Smooth muscle cell (in vitro differentiated cells): ENCODE results near the gene ABCB8. TPM values are rescaled to one million over a fixed set of nuclear protein-coding genes. Genes with fewer than 3 reads are reported as not detected.

ENCODE experiments used
- DNase-seq: peaks from one replicate; lab custom pipeline; 2025; ENCODE audit not compliant: unreplicated experiment; lab: John Stamatoyannopoulos, UW
- H2AFZ ChIP-seq: fragments of 200-600 bp; sonication (generic); 2 replicates; pipeline ENCODE4 v1.6.0; 2016; ENCODE audit warnings: antibody characterized with exemption, low read depth, mild to moderate bottlenecking
- H3F3A ChIP-seq: fragments of 200-600 bp; sonication (generic); 2 replicates; pipeline ENCODE4 v1.6.0; 2017; ENCODE audit warnings: antibody characterized with exemption, low read depth
- H3K27ac ChIP-seq: fragments of 200-600 bp; sonication (generic); 2 replicates; pipeline ENCODE4 v1.5.1; 2016; ENCODE audit warnings: low read depth, mild to moderate bottlenecking
- H3K27me3 ChIP-seq: fragments of 200-600 bp; sonication (generic); 2 replicates; pipeline ENCODE4 v1.6.1; 2016; ENCODE audit warnings: low read depth, mild to moderate bottlenecking
- H3K36me3 ChIP-seq: fragments of 200-600 bp; sonication (generic); 2 replicates; pipeline ENCODE4 v1.5.1; 2016; ENCODE audit warnings: low read depth
- H3K4me1 ChIP-seq: fragments of 200-600 bp; sonication (generic); 2 replicates; pipeline ENCODE4 v1.5.1; 2016; ENCODE audit warnings: low read depth
- H3K4me2 ChIP-seq: fragments of 200-600 bp; sonication (generic); 2 replicates; pipeline ENCODE4 v1.6.0; 2016; ENCODE audit warnings: mild to moderate bottlenecking
- H3K4me3 ChIP-seq: fragments of 200-600 bp; sonication (generic); 2 replicates; pipeline ENCODE4 v1.5.1; 2016; ENCODE audit warnings: mild to moderate bottlenecking
- H3K79me2 ChIP-seq: fragments of 200-600 bp; sonication (generic); 2 replicates; pipeline ENCODE4 v1.6.0; 2016; ENCODE audit warnings: low read depth, mild to moderate bottlenecking
- H3K9ac ChIP-seq: fragments of 200-600 bp; sonication (generic); 2 replicates; pipeline ENCODE4 v1.6.0; 2016; ENCODE audit warnings: low read depth
- H3K9me3 ChIP-seq: fragments of 200-600 bp; sonication (generic); replicated peaks from 2 replicates; pipeline ENCODE4 v1.5.1; 2016; ENCODE audit warnings: low read depth
- H4K20me1 ChIP-seq: fragments of 200-600 bp; sonication (generic); 2 replicates; pipeline ENCODE4 v1.6.0; 2016; ENCODE audit warnings: low read depth
- CTCF ChIP-seq: fragments of 200-600 bp; sonication (generic); IDR thresholded peaks from 2 replicates; pipeline ENCODE4 v1.5.1; 2017; ENCODE audit warnings: borderline replicate concordance, mild to moderate bottlenecking, antibody characterized with exemption; ENCODE audit not compliant: insufficient read depth, poor library complexity, severe bottlenecking
- WGBS: methylation state at CpG from one replicate; pipeline ENCODE4 v1.1.7; 2016; ENCODE audit warnings: low lambda C conversion rate; 5-methylcytosine and 5-hydroxymethylcytosine counted together
- polyA plus RNA-seq: library from polyadenylated mRNA; unstranded; fragments of >200 nt; fragmentation: Nextera tagmentation; extraction: Ambion mirVana; gene quantifications from 2 replicates; pipeline ENCODE4 v1.2.1, GENCODE V29; 2016
- total RNA-seq: library from RNA; depleted of rRNA; stranded (reverse); fragments of >200 nt; gene quantifications from 2 replicates; pipeline ENCODE4 v1.2.3, GENCODE V29; 2014

ABCB8 gene
- total and polyA plus RNA-seq, 2 experiments from 2014 or later: 23.4 to 24.2 TPM

DNA sequence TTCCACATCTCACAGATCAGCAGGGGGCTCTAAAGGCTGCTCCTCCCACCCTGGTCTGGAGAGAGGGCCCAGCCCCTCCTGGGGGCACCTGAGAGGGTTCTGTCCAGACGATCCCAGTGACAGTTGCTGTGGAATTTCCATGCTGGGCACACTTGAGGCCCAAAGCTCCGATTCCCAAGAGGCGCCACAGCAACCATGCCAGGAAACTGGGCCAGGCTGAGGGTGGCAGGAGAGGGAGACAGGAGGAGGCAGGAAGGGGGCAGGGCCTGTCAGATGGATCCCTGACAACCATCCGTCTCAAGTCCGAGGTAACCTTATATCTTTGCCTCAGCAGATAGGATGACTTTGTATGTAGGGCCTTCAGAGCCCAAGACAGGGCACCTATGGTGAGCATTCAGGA is 41.7 kb upstream of the ABCB8 start:
- WGBS: 77% methylated on average over 5 of the region's 5 CpGs
- no peak overlapping the region for H2AFZ ChIP-seq
- TF ChIP-seq CTCF: no peak
- no peaks in the 10 kb centered on the region for H4K20me1 ChIP-seq
- no peaks in the 10 kb centered on the region for H3K79me2 ChIP-seq
- H3F3A ChIP-seq: peaks cover 5% of the 10 kb centered on the region
- no peaks in the 10 kb centered on the region for H3K4me1 ChIP-seq
- H3K27me3 ChIP-seq: peaks cover 1% of the 10 kb centered on the region
- no peak overlapping the region for H3K27ac ChIP-seq
- H3K9ac ChIP-seq: no peak overlapping the region
- H3K9me3 ChIP-seq: no peaks in the 10 kb centered on the region
- no peak overlapping the region for H3K4me2 ChIP-seq
- H3K4me3 ChIP-seq: no peak overlapping the region
- no peak for DNase-seq
- no peaks in the 10 kb centered on the region for H3K36me3 ChIP-seq

DNA sequence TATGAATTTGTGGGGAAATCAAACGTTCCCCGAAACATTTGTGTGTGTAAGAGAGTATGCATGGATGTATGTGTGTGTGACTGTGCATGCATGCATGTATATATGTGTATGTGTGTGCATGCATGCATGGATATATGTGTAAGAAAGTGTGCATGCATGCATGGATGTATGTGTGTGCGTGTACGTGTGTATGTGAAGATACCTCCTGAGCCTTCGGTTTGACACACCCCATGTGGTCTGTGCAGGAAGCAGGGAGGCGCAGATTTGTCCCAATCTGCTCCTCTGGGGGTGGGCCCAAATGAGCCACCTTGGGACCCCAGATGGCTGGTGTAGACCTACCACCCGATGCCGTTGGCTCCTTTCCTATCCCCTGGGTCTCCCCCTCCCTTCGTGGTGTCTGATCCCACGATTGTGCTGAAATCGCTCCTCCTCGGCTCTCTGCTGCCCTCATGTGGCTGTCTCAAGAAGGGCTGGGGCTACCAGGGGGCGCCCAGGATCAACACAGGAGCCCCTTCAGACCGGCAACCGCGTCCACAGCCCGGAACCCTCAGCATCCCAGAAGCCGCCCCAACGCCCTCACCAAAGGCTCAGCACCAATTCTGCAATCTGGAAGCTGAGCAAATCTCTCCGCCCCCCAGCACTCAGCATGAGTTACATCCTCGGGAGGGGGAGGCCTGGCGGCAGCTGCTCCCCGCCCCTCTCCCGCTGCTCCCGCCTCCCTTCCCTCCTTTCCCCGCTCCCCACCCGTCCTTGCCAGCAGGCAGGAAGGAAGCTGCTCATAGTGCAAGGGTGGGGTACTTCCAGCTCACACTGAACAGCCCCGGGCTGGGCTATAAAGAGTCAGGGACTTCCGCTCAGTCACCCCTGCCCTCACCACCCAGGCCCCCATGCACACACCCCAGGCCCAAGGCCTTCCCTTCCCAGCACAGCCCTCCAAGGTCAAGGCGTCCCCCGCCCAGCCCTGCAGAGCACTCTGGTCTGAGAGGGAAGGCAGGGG is 39.7 kb upstream of the ABCB8 start:
- TF ChIP-seq CTCF: peak; percentile 96
- no peak overlapping the region for H3K27ac ChIP-seq
- 36% methylated on average over 23 of the region's 31 CpGs for WGBS
- peak overlapping the region; percentile 39 for H2AFZ ChIP-seq
- H4K20me1 ChIP-seq: no peaks in the 10 kb centered on the region
- peak; percentile 78 for DNase-seq
- no peaks in the 10 kb centered on the region for H3K27me3 ChIP-seq
- H3F3A ChIP-seq: peaks cover 5% of the 10 kb centered on the region
- no peaks in the 10 kb centered on the region for H3K9me3 ChIP-seq
- no peak overlapping the region for H3K9ac ChIP-seq
- H3K36me3 ChIP-seq: no peaks in the 10 kb centered on the region
- H3K4me1 ChIP-seq: peaks cover under 1% of the 10 kb centered on the region
- H3K4me2 ChIP-seq: peak overlapping the region; percentile 79
- H3K4me3 ChIP-seq: peak overlapping the region; percentile 25
- H3K79me2 ChIP-seq: no peaks in the 10 kb centered on the region

DNA sequence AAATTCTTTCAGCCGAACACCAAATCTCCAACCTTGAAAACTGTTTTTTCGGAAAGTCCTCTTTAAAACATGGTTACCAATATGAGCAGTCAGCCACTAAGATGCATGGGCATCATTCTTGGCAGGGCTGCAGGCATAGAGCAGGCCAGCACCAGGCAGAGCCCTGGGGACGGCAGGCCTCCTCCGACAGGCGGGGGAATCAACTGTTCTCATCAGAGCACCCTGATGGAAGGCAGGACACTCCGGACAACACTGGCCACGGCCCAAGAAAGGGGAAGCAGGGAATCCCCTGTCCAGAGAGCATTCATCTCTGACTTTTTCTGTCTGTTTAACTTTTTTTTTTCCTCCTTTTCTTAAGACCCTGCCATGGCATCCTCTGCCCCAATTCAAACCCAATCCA is 38.8 kb upstream of the ABCB8 start:
- no peak overlapping the region for H3K9ac ChIP-seq
- H2AFZ ChIP-seq: no peak overlapping the region
- no peak overlapping the region for H3K4me3 ChIP-seq
- no peaks in the 10 kb centered on the region for H3K79me2 ChIP-seq
- H3K4me1 ChIP-seq: peaks cover 6% of the 10 kb centered on the region
- no peak for DNase-seq
- H3F3A ChIP-seq: peaks cover 5% of the 10 kb centered on the region
- WGBS: 53% methylated on average over 7 of the region's 7 CpGs
- no peak overlapping the region for H3K27ac ChIP-seq
- no peaks in the 10 kb centered on the region for H3K27me3 ChIP-seq
- no peaks in the 10 kb centered on the region for H4K20me1 ChIP-seq
- no peak for TF ChIP-seq CTCF
- H3K4me2 ChIP-seq: no peak overlapping the region
- no peaks in the 10 kb centered on the region for H3K9me3 ChIP-seq
- no peaks in the 10 kb centered on the region for H3K36me3 ChIP-seq
